A549 (cell line): Measurements from ENCODE around the gene IL4I1. TPM values are rescaled to one million over a fixed set of nuclear protein-coding genes. Genes with fewer than 3 reads are reported as not detected.
A peak's percentile ranks its signal among the peaks of the same experiment; 100 is the strongest.

Experiments
- ATAC-seq, 2 experiments: fragments of 200-7000 bp in 1 of 2; fragments of >200 bp in 1 of 2; cut with Nextera tagmentation in 1 of 2; cut with Tn5 transposase in 1 of 2; 3 replicates each; pipeline versions ENCODE4 v1.8.0 to v1.9.1; 2018 to 2020; ENCODE audit warnings: mild to moderate bottlenecking in 1 of 2, moderate library complexity in 1 of 2
- CTCF ChIA-PET: fragments of 300-600 bp; sonication (Branson Sonifier 250); formaldehyde crosslinking; extraction: SDS; loops from one replicate; lab custom pipeline; 2021; ENCODE audit warnings: antibody characterized with exemption, inconsistent platforms; lab: Yijun Ruan, JAX
- POLR2A ChIA-PET: fragments of 350-600 bp; formaldehyde crosslinking; extraction: SDS; loops from one replicate; lab custom pipeline; 2021; ENCODE audit warnings: antibody characterized with exemption, inconsistent platforms; lab: Yijun Ruan, JAX
- DNase-seq, 2 experiments: peaks; one replicate each; pipeline versions ENCODE4 v3.0.0 to v3.0.0-alpha.2; 2011 to 2016; ENCODE audit warnings: low read depth in 1 of 2, low spot score in 1 of 2
- FAIRE-seq: peaks from 2 replicates; lab custom pipeline; 2011; peaks lifted over from hg19 to GRCh38; lab: Jason Lieb, UNC
- H3K27ac ChIP-seq, 2 experiments: fragments of >200 bp; sonication (Bioruptor Twin); formaldehyde crosslinking; 3 replicates each; pipeline ENCODE4 v1.5.1; 2016 to 2017
- H3K4me1 ChIP-seq: fragments of >200 bp; sonication (Bioruptor Twin); formaldehyde crosslinking; 3 replicates; pipeline ENCODE4 v1.6.1; 2016
- H3K4me2 ChIP-seq: fragments of >200 bp; sonication (Bioruptor Twin); formaldehyde crosslinking; 3 replicates; pipeline ENCODE4 v1.6.1; 2016
- H3K4me3 ChIP-seq: fragments of >200 bp; sonication (Bioruptor Twin); formaldehyde crosslinking; 3 replicates; pipeline ENCODE4 v1.5.1; 2016
- H3K9me3 ChIP-seq: fragments of >200 bp; sonication (Bioruptor Twin); formaldehyde crosslinking; 3 replicates; pipeline ENCODE4 v1.6.1; 2016
- BCL3 ChIP-seq: fragments of >200 bp; sonication (Bioruptor Twin); formaldehyde crosslinking; IDR thresholded peaks from 3 replicates; pipeline ENCODE4 v1.6.1; 2016
- BHLHE40 ChIP-seq: IDR thresholded peaks from 2 replicates; pipeline ENCODE4 v1.6.1; 2012; ENCODE audit warnings: low read depth, low read length, inconsistent platforms
- CBX8 ChIP-seq: fragments of 200-600 bp; sonication (generic); IDR thresholded peaks from 2 replicates; pipeline ENCODE4 v1.6.1; 2016
- CEBPB ChIP-seq, 2 experiments: fragments of >200 bp in 1 of 2; sonication (Bioruptor Twin) in 1 of 2; formaldehyde crosslinking in 1 of 2; IDR thresholded peaks; 2 replicates each; pipeline ENCODE4 v1.6.1; 2012 to 2016
- EHF ChIP-seq: fragments of 250-450 bp; sonication (Bioruptor Pico); IDR thresholded peaks from 2 replicates; pipeline ENCODE4 v1.5.0; 2020; ENCODE audit warnings: mild to moderate bottlenecking
- ELK1 ChIP-seq: fragments of 150-350 bp; IDR thresholded peaks from 2 replicates; pipeline ENCODE4 v1.6.1; 2014; ENCODE audit warnings: low read depth, mild to moderate bottlenecking, low read length
- EP300 ChIP-seq, 2 experiments: fragments of >200 bp; sonication (Bioruptor Twin); formaldehyde crosslinking; IDR thresholded peaks; 2 replicates in 1 of 2; 3 replicates in 1 of 2; pipeline ENCODE4 v1.6.1; 2016 to 2017
- ESRRA ChIP-seq: fragments of 150-350 bp; IDR thresholded peaks from 2 replicates; pipeline ENCODE4 v1.6.1; 2014; ENCODE audit warnings: mild to moderate bottlenecking, low read length, borderline replicate concordance
- GATA3 ChIP-seq: IDR thresholded peaks from 2 replicates; pipeline ENCODE4 v1.6.1; 2012; ENCODE audit warnings: borderline replicate concordance
- HES2 ChIP-seq: fragments of >200 bp; sonication (Bioruptor Twin); formaldehyde crosslinking; IDR thresholded peaks from 2 replicates; pipeline ENCODE4 v1.6.1; 2016
- HEYL ChIP-seq: fragments of 250-450 bp; sonication (Bioruptor Pico); IDR thresholded peaks from 2 replicates; pipeline ENCODE4 v1.8.0; 2021; ENCODE audit warnings: mild to moderate bottlenecking, moderate library complexity
- HMGXB4 ChIP-seq: fragments of 250-450 bp; sonication (Bioruptor Pico); IDR thresholded peaks from 2 replicates; pipeline ENCODE4 v1.5.0; 2021; ENCODE audit warnings: mild to moderate bottlenecking, moderate library complexity, borderline replicate concordance
- HOXA7 ChIP-seq: fragments of 250-450 bp; sonication (Bioruptor Pico); IDR thresholded peaks from 2 replicates; pipeline ENCODE4 v1.5.0; 2020; ENCODE audit warnings: mild to moderate bottlenecking, moderate library complexity
- JUN ChIP-seq, 2 experiments: fragments of >200 bp; sonication (Bioruptor Twin); formaldehyde crosslinking; IDR thresholded peaks; 2 replicates in 1 of 2; 3 replicates in 1 of 2; pipeline ENCODE4 v1.6.1; 2016 to 2017
- JUNB ChIP-seq: fragments of >200 bp; sonication (Bioruptor Twin); formaldehyde crosslinking; IDR thresholded peaks from 2 replicates; pipeline ENCODE4 v1.6.1; 2016
- KDM1A ChIP-seq: fragments of 200-600 bp; sonication (generic); IDR thresholded peaks from 2 replicates; pipeline ENCODE4 v1.6.1; 2016; ENCODE audit warnings: low read depth, mild to moderate bottlenecking
- KDM5A ChIP-seq: fragments of 200-600 bp; sonication (generic); IDR thresholded peaks from 2 replicates; pipeline ENCODE4 v1.6.1; 2016; ENCODE audit warnings: antibody characterized with exemption, mild to moderate bottlenecking
- MAFK ChIP-seq: fragments of 450-650 bp; IDR thresholded peaks from 2 replicates; pipeline ENCODE4 v1.6.1; 2014; ENCODE audit not compliant: partially characterized antibody
- MAX ChIP-seq: IDR thresholded peaks from 2 replicates; pipeline ENCODE4 v1.6.1; 2012
- MYC ChIP-seq: IDR thresholded peaks from 2 replicates; pipeline ENCODE4 v1.6.1; 2012; ENCODE audit warnings: mild to moderate bottlenecking, inconsistent platforms, low read length, improper control_type of control experiment, borderline replicate concordance
- NFE2L2 ChIP-seq: fragments of 150-350 bp; conservative IDR thresholded peaks from 2 replicates; pipeline ENCODE4 v1.6.1; 2014; ENCODE audit warnings: low read length
- POLR2A ChIP-seq: IDR thresholded peaks from 2 replicates; pipeline ENCODE4 v1.6.1; 2012; ENCODE audit warnings: mild to moderate bottlenecking, low read length
- POLR2AphosphoS2 ChIP-seq: conservative IDR thresholded peaks from 2 replicates; pipeline ENCODE4 v1.6.1; 2012; ENCODE audit warnings: low read length, improper control_type of control experiment, inconsistent platforms
- RARB ChIP-seq: fragments of 250-450 bp; sonication (Bioruptor Pico); IDR thresholded peaks from 2 replicates; pipeline ENCODE4 v1.8.0; 2021; ENCODE audit warnings: mild to moderate bottlenecking, moderate library complexity
- RFX5 ChIP-seq: fragments of 450-650 bp; IDR thresholded peaks from 2 replicates; pipeline ENCODE4 v1.7.1; 2014; ENCODE audit warnings: antibody characterized with exemption, mild to moderate bottlenecking, moderate library complexity
- SMC3 ChIP-seq: fragments of >200 bp; sonication (Bioruptor Twin); formaldehyde crosslinking; IDR thresholded peaks from 3 replicates; pipeline ENCODE4 v1.6.1; 2018; ENCODE audit warnings: inconsistent platforms
- TFCP2L1 ChIP-seq: fragments of 250-450 bp; sonication (Bioruptor Pico); IDR thresholded peaks from 2 replicates; pipeline ENCODE4 v1.5.0; 2021; ENCODE audit warnings: mild to moderate bottlenecking
- USF2 ChIP-seq: fragments of 450-650 bp; IDR thresholded peaks from 2 replicates; pipeline ENCODE4 v1.6.1; 2014; ENCODE audit warnings: antibody characterized with exemption
- ZC3H11A ChIP-seq: fragments of 450-650 bp; IDR thresholded peaks from 2 replicates; pipeline ENCODE4 v1.6.1; 2014; ENCODE audit warnings: antibody characterized with exemption, mild to moderate bottlenecking
- ZFP36 ChIP-seq: fragments of 450-650 bp; IDR thresholded peaks from 2 replicates; pipeline ENCODE4 v1.6.1; 2014; ENCODE audit warnings: borderline replicate concordance; ENCODE audit not compliant: partially characterized antibody
- ZSCAN20 ChIP-seq: fragments of 250-450 bp; sonication (Bioruptor Pico); IDR thresholded peaks from 2 replicates; pipeline ENCODE4 v1.8.0; 2022; ENCODE audit warnings: mild to moderate bottlenecking, moderate library complexity
- WGBS: methylation state at CpG from one replicate; pipeline ENCODE4 v1.1.6; 2017; ENCODE audit errors: missing lambda C conversion rate; 5-methylcytosine and 5-hydroxymethylcytosine counted together
- polyA plus RNA-seq, 4 experiments: library from polyadenylated mRNA; depleted of rRNA in 3 of 4; stranded (reverse); fragments of >200 nt; fragmentation: RNase III in 1 of 4; extraction: RNeasy Plus Mini Kit Qiagen cat#74134 plus additional on column Dnase treatment in 1 of 4; gene quantifications; 2 replicates in 3 of 4; 3 replicates in 1 of 4; pipeline ENCODE4 v1.2.3, GENCODE V29; 2011 to 2017

Gene IL4I1
- polyA plus RNA-seq, 2 of the 4 experiments (the other 2 are of a cell fraction) = 0.18 to 0.62 TPM

- H3K9me3 ChIP-seq = no peaks in the 10 kb centered on the region
- 80% methylated on average over 4 of the region's 4 CpGs for whole genome bisulfite sequencing
- no peak overlapping the region for H3K27ac ChIP-seq
- peaks cover 14% of the 10 kb centered on the region; the same call in 2 of the 3 replicates for H3K4me1 ChIP-seq
- no peak for DNase-seq
- CTCF ChIA-PET = interaction anchor here (0.6 to 7.5 kb wide), 16 partner anchors 9 to 318 kb away, joined by 3 to 121 read pairs (median 6); partner anchors contain the start of genes SIGLEC11, VRK3 and ZNF473
- FAIRE-seq = no peak
- no peak for ATAC-seq
- no peak overlapping the region for H3K4me2 ChIP-seq
- TF ChIP-seq JUNB = no peak
- no peak for TF ChIP-seq BCL3
- TF ChIP-seq MAX = no peak
- no peak for TF ChIP-seq HOXA7 (CRISPR knock-in tag)
- TF ChIP-seq TFCP2L1 (CRISPR knock-in tag) = no peak
- no peak for TF ChIP-seq POLR2AphosphoS2
- TF ChIP-seq RFX5 = no peak
- no peak for TF ChIP-seq HMGXB4 (CRISPR knock-in tag)
- no peak for TF ChIP-seq KDM5A
- TF ChIP-seq ELK1 = no peak
- no peak for TF ChIP-seq USF2
- no peak for TF ChIP-seq HES2
- no peak for TF ChIP-seq CBX8
- TF ChIP-seq MAFK = no peak
- TF ChIP-seq POLR2A = no peak
- TF ChIP-seq BHLHE40 = no peak
- TF ChIP-seq EHF (CRISPR knock-in tag) = no peak
- no peak for TF ChIP-seq CEBPB (IDR thresholded peaks at IDR 0.05)
- TF ChIP-seq GATA3 = no peak
- no peak for TF ChIP-seq JUN (IDR thresholded peaks at IDR 0.05)
- H3K4me3 ChIP-seq = no peak overlapping the region
- POLR2A ChIA-PET = no interaction called here
Measured at GRCh38 chr19:49938662-49939061, 42.0 kb upstream of the IL4I1 start.

GRCh38 chr19:49937750-49938381 is 41.2 kb upstream of the IL4I1 start:
- peak overlapping the region; percentile 99 for H3K4me2 ChIP-seq
- DNase-seq (peak; percentile 81), ATAC-seq (peak; percentile 80 to 91), FAIRE-seq (no peak)
- POLR2A ChIA-PET = interaction anchor here (0.9 kb wide), 1 partner anchor 9 kb away, joined by 3 read pairs; the partner anchor contains the start of genes ATF5 and NUP62
- H3K27ac ChIP-seq = peak overlapping the region in 1 of 2 experiments; percentile 49; a peak in 3 of 6 replicates
- H3K9me3 ChIP-seq = no peaks in the 10 kb centered on the region
- CTCF ChIA-PET = interaction anchor here (0.6 to 7.5 kb wide), 51 partner anchors 8 to 465 kb away, joined by 3 to 121 read pairs (median 5); partner anchors contain the start of genes VRK3 and ZNF473
- peak overlapping the region; percentile 51 for H3K4me3 ChIP-seq
- peaks cover 14% of the 10 kb centered on the region; the same call in 2 of the 3 replicates for H3K4me1 ChIP-seq
- WGBS = 12% methylated on average over 35 of the region's 35 CpGs
- no peak for TF ChIP-seq NFE2L2
- peak; percentile 60 for TF ChIP-seq ZFP36
- TF ChIP-seq POLR2A = no peak
- TF ChIP-seq ELK1 = no peak
- peak in 1 of 2 experiments; percentile 74; a peak in 2 of 4 replicates for TF ChIP-seq CEBPB (IDR thresholded peaks at IDR 0.05)
- TF ChIP-seq ZC3H11A = no peak
- TF ChIP-seq ESRRA = no peak
- TF ChIP-seq RARB (CRISPR knock-in tag) = no peak
- peak; percentile 100 for TF ChIP-seq SMC3
- no peak for TF ChIP-seq ZSCAN20
- no peak for TF ChIP-seq JUN (IDR thresholded peaks at IDR 0.05)
- no peak for TF ChIP-seq EP300 (IDR thresholded peaks at IDR 0.05)
- no peak for TF ChIP-seq HEYL (CRISPR knock-in tag)
- TF ChIP-seq EHF (CRISPR knock-in tag) = no peak
- no peak for TF ChIP-seq GATA3
- TF ChIP-seq MYC = no peak
- no peak for TF ChIP-seq JUNB
- TF ChIP-seq KDM1A = no peak
